Femur (tissue), 1 donor: Measurements from ENCODE around the gene CMKLR1.

Experiments
- DNase-seq: peaks from one replicate; pipeline ENCODE4 v3.0.0-alpha.2; 2017

The CMKLR1 gene

DNA sequence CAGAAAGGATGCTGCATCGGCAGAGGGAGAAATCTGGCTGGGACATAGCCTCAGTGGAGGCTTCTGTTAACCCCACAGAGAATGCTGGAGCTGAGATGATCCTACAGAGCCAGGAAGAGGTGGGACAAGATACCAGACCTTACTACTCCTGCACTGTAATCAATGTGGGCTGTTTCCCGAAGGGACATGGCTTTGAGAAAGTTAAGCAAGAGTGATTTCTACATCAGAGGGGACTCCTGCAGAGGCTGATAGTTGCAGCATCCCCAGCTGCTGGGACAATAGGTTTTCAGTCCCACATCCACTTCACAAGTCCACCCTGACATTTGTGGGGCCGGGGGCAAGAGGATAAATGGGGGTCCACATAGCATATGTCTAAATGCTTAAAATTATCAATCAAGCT, 22.5 kb upstream of the CMKLR1 start:
- no peak for DNase-seq

DNA sequence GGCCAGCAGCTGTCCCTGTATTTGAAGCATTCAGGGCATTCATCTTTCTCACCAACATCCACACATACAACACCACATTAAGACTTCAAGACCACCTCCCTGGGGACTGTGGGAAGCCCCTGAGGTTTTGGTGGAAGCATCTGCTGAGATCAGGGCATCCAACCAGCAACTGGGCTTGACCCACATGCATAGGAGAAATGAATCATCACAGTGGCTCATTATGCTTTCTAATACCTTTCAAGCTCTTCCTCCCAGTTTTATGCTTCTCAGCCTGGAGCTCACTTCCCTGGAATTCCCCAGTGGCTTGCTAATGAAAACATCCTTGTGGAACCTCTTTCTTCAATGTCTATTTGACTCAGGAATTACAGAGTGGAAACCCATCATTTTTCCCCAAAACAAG, 21.4 kb upstream of the CMKLR1 start:
- DNase-seq, result peak; percentile 38

GRCh38 chr12:108360057-108360456, 20.9 kb upstream of the CMKLR1 start:
- DNase-seq, result no peak

DNA sequence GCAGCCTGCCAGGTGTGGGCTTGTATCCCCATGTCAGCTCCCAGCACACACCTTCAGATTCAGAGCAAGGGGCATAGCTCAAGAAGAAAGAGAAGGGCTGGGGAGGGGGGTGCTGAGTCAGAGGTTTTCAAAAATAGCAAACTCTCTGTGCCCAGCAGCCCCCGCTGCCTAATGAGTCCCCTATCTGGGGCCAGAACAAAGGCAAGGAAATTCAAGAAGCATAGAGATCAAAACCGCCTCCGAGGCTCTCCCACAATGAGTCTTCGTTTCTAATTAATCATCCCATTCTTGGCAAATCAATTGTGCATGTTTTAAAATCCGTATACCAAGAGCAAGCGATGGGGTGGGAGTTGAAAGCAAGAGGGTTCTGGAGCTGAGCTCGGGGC, 19.5 kb upstream of the CMKLR1 start:
- DNase-seq, result no peak

DNA sequence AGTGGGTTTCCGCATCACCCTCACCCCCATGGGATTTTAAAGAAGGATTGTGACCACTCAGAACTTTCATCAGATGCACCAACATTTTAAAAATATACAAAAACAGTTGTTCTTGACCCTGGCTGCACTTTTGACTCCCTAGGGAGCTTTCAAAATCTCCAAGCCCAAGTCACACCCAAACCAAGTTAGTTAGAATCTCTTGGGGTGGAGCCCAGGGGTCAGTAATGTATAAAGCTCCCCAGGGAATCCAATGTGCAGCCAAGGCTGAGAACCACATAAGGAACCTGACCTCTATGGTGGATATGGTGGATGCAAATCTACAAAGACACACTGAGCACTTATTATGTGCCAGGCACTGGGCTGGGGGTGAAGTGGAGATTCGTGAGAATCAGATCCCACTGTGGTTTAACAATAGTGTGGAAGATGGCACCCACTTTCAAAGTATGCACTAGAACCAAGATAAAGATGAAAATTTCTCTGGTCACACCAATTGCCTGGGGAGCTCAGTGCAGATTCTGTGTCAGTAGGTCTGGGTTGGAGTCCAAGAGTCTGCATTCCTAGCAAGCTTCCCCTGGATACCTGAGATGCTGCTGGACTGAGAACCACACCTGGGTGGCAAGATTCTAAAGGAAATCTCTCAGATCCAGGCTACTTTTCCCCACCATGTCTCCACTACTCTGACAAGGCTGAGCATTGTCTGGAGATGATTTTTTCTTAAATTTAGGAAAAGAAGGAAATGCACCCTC, 18.9 kb upstream of the CMKLR1 start:
- no peak for DNase-seq

DNA sequence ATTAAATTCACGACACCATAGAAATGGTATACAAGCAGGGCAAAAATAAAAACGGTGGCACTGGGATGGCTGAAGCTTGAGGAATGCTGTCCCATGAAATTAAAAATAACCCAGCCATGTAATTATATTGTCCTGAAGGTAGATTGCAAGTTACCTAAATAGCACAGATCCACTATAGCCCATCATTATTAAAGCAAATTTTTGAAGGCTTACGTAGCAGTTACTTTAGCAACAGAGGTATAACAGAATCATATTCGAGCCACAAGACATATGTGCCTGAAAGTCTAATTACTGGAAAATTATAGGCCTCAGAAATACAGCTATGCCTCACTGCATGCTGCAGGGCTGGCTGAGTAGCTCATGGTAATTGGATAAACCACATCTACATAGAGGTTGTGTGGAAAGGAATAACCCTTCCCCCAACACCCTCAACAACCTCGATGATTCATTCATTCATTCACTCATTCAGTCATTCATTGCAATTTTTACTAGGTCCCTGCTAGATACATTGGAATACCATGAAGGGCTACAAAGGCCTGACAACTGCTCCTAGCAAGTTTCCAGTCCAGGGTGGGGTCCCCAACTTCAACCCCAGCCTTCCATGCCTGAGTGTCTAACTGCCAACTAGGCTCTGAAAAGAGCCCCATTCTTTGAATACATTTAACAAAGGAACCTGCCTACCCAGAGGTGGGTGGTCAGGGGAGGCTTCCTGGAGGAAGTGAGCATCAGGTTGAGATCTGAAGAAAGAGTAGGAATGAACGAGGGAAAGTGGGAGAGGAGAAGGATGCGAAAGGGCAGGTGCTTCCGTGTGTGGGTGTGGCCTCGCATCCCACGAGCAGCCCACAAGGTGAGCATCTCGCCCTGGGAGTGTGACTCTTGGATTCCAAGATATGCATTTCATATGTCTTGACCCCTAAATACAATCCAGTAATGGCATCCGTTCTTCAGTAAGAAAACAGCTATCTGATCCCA, 18.0 kb upstream of the CMKLR1 start:
- no peak for DNase-seq

GRCh38 chr12:108355069-108355468, 16.0 kb upstream of the CMKLR1 start:
- no peak for DNase-seq

DNA sequence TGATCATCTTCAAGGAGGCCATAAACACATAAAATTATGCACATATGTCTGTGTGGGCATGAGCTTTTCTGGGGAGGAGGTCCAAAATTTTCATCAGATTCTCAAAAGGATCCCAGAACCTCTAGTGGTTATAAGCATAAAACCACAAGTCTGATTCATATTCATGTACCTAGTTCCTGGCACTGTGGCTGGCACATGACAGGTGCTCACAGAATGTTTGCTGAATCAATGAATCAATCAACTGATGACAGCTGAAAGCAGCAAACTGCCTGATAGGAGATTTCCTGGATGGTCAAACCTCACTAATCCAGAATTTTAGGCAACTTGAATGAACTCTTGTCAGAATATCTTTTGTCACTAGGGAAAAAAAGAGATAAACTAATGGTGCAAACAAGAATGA, 13.5 kb upstream of the CMKLR1 start:
- no peak for DNase-seq

DNA sequence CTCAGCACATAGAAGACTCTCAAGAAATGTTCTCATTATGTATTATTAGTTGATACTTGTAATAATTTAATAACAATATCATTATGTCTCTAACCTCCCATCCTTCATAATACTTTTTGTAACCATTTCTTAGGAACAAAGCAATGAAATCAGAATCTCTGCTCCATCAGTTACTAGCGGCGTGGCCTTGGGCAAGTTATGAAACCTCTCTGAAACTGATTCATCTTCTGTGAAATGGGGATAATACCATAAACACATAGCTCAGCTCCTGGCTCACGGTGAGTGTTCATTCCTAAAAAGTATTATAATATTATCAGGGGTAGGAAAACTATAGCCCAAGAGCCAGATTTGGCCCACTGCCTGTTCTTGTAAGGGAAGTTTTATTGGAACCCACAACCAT, 11.4 kb upstream of the CMKLR1 start:
- no peak for DNase-seq

GRCh38 chr12:108349278-108349688, 10.2 kb upstream of the CMKLR1 start:
- DNase-seq, result peak; percentile 66

DNA sequence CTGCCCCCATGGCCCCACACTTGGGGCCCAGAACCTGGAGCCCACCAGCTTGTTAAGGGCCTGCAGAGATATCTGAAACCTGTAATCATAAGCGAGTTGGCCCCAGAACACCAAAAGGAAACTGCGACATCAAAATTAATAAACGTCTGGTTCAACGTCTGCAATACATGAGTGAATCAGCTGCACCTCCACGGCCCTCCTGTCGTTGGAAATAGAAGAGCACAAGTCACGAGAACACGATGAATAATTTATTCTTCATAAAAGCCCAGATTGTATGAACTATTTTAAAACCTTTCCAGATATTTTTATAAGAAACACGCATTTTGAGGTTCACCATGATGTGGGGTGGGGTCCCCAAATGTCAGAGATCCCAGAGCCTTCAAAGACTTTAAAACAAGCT, 9.7 kb upstream of the CMKLR1 start:
- no peak for DNase-seq

DNA sequence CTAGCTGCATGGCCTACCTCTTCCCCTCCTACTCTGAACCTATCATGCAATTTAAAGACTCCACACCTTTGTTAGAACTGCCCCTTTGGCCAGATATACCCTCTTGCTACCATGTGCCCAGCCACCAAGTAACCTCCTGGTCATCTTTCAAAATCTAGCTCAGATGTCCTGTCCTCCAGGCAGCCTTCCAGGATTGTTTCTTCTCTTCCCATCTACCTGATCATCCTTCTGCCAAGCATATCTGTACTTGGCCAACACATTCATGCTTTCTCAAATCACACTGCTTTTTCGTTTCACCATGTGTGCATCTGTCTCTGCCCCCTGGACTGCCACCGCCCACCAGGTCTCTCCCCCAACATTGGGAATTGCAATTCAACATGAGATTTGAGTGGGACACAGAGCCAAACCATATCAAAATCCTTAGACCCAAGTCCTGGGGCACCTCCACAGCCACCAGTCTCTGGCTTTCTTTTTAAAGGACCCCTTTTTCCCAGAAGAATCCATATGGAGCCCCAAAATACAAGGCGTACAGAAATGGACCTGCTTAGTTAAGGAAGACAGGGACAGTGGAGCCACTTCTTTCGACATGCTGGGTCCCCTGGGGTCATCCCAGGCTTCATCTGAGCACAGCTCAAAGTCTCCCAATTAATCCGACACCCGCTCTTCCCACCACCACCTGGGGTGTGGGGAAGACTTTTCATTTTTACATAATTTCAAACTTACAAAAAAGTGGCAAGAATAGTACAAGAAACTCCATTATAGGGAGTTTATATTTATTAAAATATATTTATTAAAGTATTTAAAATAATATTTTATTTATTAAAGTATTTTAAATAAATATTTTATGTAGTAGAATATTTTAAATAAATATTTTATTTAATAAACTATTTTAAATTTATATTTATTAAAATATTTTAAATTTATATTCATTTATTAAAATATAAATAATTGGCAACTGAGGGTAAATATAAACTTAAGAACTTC, 7.9 kb upstream of the CMKLR1 start:
- no peak for DNase-seq

GRCh38 chr12:108345716-108346633, 6.9 kb upstream of the CMKLR1 start:
- no peak for DNase-seq

- DNase-seq, result no peak
Measured at GRCh38 chr12:108342985-108343384, 3.9 kb upstream of the CMKLR1 start.

DNA sequence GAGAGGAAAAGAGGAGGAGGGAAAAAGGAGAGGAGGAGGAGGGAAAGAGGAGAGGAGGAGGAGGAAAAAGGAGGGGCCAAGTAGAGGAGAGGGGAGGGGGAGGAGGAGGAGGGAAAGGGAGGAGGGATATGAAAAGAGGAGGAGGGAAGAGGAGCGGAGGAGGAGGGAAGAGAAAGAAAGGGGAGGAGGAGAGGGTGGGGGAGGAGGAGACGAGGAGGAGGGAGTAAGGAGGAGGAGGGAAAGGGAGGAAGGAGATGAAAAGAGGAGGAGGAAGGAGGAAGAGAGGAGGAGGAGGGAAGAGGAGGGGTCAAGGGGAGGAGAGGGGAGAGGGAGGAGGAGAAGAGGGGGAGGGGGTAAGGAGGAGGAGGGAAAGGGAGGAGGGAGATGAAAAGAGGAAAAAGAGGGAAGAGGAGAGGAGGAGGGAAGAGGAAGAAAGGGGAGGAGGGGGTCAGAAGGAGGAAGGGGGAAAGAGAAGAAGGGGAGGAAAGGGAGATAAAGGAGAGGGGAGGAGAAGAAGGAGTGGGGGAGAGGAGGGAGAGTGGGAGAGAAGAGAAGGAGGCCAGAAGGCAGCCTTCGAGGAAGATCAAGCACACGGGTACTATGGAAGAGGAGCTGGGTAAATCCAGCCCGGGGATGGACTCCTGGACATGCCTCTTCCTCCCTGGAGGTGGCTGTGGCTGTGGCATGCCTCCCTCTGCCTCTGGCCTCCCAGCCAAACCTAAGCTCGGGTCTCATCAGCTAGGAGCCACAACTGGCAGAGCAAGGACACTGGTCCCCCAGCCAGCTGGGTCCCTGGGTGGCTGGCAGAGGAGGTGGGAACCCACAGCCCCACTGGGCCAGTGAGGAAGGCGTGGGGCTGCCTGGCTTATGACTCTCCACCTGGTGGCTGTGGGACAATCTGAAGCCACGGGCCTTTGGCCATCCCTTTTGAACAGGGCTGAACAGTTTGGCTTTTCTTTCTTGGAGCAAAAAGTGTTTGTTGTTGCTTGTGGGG, 3.0 kb upstream of the CMKLR1 start:
- DNase-seq, result no peak

DNA sequence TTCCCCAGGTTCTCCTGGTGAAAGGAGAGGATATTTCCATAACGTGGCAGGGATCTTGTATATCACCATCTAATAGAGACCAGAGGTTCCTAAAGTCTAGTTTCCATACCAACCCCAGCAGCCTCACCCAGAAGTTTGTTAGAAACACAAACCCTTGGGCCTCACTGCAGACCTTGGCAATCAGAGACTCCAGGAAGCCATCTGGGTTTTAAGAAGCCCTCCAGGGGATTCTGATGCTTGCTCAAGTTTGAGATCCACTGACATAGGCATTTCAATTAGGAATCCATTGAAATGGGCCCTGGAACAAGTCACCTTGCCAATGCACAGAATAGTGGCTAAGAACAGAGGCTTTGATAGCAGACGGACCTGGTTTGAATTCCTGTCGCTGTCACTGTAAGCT, 2.2 kb upstream of the CMKLR1 start:
- DNase-seq, result no peak

DNA sequence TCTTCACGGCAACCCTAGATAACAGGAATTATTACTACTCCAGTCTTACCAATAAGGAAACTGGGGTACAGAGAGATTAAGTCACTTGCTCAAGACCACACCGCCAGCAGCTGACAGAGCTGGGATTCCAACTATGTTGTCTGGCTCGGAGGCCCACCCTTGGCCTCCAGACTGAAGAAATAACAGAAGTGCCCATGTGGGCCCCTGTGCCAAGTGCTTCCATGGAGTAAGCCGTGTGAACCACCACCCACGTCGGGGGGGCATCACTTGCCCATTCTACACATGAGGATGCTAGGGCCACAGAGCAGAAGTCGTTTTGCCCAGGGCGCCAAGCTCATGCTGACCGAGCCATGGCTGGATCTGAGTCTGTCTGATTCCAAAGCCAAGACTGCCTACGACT, 926 bp upstream of the CMKLR1 start:
- DNase-seq, result peak; percentile 50

GRCh38 chr12:108337235-108338223, 1.6 kb downstream of the CMKLR1 start:
- no peak for DNase-seq
